Kidney epithelial cell (primary cell): Measurements from ENCODE around the gene ABCA8. TPM values are rescaled to one million over a fixed set of nuclear protein-coding genes. Genes with fewer than 3 reads are reported as not detected.
"Not testable (repeated sequence)": the region's sequence is repeated elsewhere in the genome, so short reads cannot be mapped to it uniquely, and the experiment has no call there.

ENCODE experiments used
- DNase-seq: peaks from one replicate; pipeline ENCODE4 v3.0.0-alpha.2; 2010; ENCODE audit warnings: low read depth
- H3K27me3 ChIP-seq: 2 replicates; pipeline ENCODE4 v1.6.0; 2011; ENCODE audit warnings: low read length; ENCODE audit not compliant: control insufficient read depth, insufficient read depth
- H3K36me3 ChIP-seq: 2 replicates; pipeline ENCODE4 v1.5.1; 2011; ENCODE audit warnings: low read length; ENCODE audit not compliant: control insufficient read depth, insufficient read depth
- H3K4me3 ChIP-seq: 2 replicates; pipeline ENCODE4 v1.5.1; 2011; ENCODE audit warnings: low read depth, mild to moderate bottlenecking, control low read depth, low read length
- total RNA-seq: library from RNA; depleted of rRNA; stranded (reverse); fragments of >200 nt; gene quantifications from 2 replicates; pipeline ENCODE4 v1.2.3, GENCODE V29; 2015
- TF ChIP-seq, protein P1 (sequence below): IDR thresholded peaks from 2 replicates; pipeline ENCODE4 v1.5.1; 2011; ENCODE audit warnings: mild to moderate bottlenecking, moderate library complexity, low read length, control low read depth, inconsistent platforms; ENCODE audit not compliant: insufficient read depth, poor library complexity, severe bottlenecking

ABCA8 gene
- total RNA-seq, result not detected in 2 replicates

GRCh38 chr17:68955181-68955841 is at the start of gene ABCA8:
Gene ABCA8, minus strand, starts transcription at chr17:68955392. Its CDS starts 13,358 bp downstream, at chr17:68942034.
- no peak for DNase-seq
- H3K4me3 ChIP-seq, result no peak within 1 kb of the TSS
- H3K27me3 ChIP-seq, result no peaks in the 10 kb centered on the region
- TF ChIP-seq, protein P1, sequence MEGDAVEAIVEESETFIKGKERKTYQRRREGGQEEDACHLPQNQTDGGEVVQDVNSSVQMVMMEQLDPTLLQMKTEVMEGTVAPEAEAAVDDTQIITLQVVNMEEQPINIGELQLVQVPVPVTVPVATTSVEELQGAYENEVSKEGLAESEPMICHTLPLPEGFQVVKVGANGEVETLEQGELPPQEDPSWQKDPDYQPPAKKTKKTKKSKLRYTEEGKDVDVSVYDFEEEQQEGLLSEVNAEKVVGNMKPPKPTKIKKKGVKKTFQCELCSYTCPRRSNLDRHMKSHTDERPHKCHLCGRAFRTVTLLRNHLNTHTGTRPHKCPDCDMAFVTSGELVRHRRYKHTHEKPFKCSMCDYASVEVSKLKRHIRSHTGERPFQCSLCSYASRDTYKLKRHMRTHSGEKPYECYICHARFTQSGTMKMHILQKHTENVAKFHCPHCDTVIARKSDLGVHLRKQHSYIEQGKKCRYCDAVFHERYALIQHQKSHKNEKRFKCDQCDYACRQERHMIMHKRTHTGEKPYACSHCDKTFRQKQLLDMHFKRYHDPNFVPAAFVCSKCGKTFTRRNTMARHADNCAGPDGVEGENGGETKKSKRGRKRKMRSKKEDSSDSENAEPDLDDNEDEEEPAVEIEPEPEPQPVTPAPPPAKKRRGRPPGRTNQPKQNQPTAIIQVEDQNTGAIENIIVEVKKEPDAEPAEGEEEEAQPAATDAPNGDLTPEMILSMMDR, result no peak
- no peaks in the 10 kb centered on the region for H3K36me3 ChIP-seq

DNA sequence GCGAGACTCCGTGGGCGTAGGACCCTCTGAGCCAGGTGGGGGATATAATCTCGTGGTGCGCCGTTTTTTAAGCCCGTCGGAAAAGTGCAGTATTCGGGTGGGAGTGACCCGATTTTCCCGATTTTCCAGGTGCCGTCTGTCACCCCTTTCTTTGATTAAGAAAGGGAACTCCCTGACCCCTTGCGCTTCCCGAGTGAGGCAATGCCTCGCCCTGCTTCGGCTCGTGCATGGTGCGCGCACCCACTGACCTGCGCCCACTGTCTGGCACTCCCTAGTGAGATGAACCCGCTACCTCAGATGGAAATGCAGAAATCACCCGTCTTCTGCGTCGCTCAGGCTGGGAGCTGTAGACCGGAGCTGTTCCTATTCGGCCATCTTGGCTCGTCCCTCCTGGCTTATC is 49.6 kb upstream of the ABCA8 start:
- H3K27me3 ChIP-seq, H3K36me3 ChIP-seq, H3K4me3 ChIP-seq, DNase-seq: not testable (repeated sequence)

DNA sequence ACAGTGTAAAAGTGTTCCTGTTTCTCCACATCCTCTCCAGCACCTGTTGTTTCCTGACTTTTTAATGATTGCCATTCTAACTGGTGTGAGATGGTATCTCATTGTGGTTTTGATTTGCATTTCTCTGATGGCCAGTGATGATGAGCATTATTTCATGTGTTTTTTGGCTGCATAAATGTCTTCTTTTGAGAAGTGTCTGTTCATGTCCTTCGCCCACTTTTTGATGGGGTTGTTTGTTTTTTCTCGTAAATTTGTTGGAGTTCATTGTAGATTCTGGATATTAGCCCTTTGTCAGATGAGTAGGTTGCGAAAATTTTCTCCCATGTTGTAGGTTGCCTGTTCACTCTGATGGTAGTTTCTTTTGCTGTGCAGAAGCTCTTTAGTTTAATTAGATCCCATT is 44.6 kb upstream of the ABCA8 start:
- not testable (repeated sequence) for H3K4me3 ChIP-seq, DNase-seq, H3K36me3 ChIP-seq, H3K27me3 ChIP-seq

- no peak for DNase-seq
- H3K27me3 ChIP-seq, result no peaks in the 10 kb centered on the region
- no peaks in the 10 kb centered on the region for H3K36me3 ChIP-seq
- H3K4me3 ChIP-seq, result no peak overlapping the region
- TF ChIP-seq, protein P1, result no peak
These were observed 37.9 kb upstream of the ABCA8 start for GRCh38 chr17:68993112-68993511.

- Histone ChIP-seq H3K4me3 (no peak overlapping the region), H3K27me3 (no peaks in the 10 kb centered on the region), H3K36me3 (no peaks in the 10 kb centered on the region)
- TF ChIP-seq, protein P1, result no peak
- DNase-seq, result no peak
These were observed 32.8 kb upstream of the ABCA8 start for GRCh38 chr17:68987966-68988365.

GRCh38 chr17:68981288-68981687 is 26.1 kb upstream of the ABCA8 start:
- TF ChIP-seq, protein P1, result no peak
- no peaks in the 10 kb centered on the region for H3K27me3 ChIP-seq
- peak; percentile 49 for DNase-seq
- H3K4me3 ChIP-seq, result no peak overlapping the region
- H3K36me3 ChIP-seq, result no peaks in the 10 kb centered on the region
